ENCODE results near the gene PSEN1.

PSEN1 gene

GRCh38 chr14:73255693-73256225 lies 119.5 kb downstream of the PSEN1 start:
- no peak for DNase-seq

- no peak for DNase-seq
Observed at GRCh38 chr14:73258076-73258475, 121.8 kb downstream of the PSEN1 start.

GRCh38 chr14:73258845-73259611 lies 122.7 kb downstream of the PSEN1 start:
- no peak for DNase-seq

- DNase-seq, result no peak
Observed at GRCh38 chr14:73259837-73260236, 123.5 kb downstream of the PSEN1 start.

- DNase-seq, result no peak
Observed at GRCh38 chr14:73260574-73260973, 124.3 kb downstream of the PSEN1 start.

GRCh38 chr14:73261075-73261474 lies 124.8 kb downstream of the PSEN1 start:
- DNase-seq, result no peak

GRCh38 chr14:73261520-73262426 lies 125.5 kb downstream of the PSEN1 start:
- DNase-seq, result no peak

GRCh38 chr14:73262427-73263183 lies 126.3 kb downstream of the PSEN1 start:
- DNase-seq, result no peak

- no peak for DNase-seq
Observed at GRCh38 chr14:73263606-73264005, 127.3 kb downstream of the PSEN1 start.

- no peak for DNase-seq
Observed at GRCh38 chr14:73264080-73264884, 128.0 kb downstream of the PSEN1 start.

GRCh38 chr14:73264885-73265720 lies 128.8 kb downstream of the PSEN1 start:
- DNase-seq, result no peak

GRCh38 chr14:73265721-73266046 lies 129.4 kb downstream of the PSEN1 start:
- DNase-seq, result no peak

- no peak for DNase-seq
Observed at GRCh38 chr14:73266317-73266716, 130.0 kb downstream of the PSEN1 start.

- DNase-seq, result no peak
Observed at GRCh38 chr14:73267474-73267873, 131.2 kb downstream of the PSEN1 start.

GRCh38 chr14:73269729-73270531 lies 133.6 kb downstream of the PSEN1 start:
- peak; percentile 7 for DNase-seq

- DNase-seq, result no peak
Observed at GRCh38 chr14:73272393-73272792, 136.1 kb downstream of the PSEN1 start.

All from fibroblast of upper back skin (primary cell).